ENCODE data around the gene AATF.

AATF gene

GRCh38 chr17:36930583-36930900 lies 18.2 kb upstream of the AATF start:
- H3K4me3 ChIP-seq (ENCODE audit: low read depth, low read length) = no peak overlapping the region
- TF ChIP-seq, protein P1, sequence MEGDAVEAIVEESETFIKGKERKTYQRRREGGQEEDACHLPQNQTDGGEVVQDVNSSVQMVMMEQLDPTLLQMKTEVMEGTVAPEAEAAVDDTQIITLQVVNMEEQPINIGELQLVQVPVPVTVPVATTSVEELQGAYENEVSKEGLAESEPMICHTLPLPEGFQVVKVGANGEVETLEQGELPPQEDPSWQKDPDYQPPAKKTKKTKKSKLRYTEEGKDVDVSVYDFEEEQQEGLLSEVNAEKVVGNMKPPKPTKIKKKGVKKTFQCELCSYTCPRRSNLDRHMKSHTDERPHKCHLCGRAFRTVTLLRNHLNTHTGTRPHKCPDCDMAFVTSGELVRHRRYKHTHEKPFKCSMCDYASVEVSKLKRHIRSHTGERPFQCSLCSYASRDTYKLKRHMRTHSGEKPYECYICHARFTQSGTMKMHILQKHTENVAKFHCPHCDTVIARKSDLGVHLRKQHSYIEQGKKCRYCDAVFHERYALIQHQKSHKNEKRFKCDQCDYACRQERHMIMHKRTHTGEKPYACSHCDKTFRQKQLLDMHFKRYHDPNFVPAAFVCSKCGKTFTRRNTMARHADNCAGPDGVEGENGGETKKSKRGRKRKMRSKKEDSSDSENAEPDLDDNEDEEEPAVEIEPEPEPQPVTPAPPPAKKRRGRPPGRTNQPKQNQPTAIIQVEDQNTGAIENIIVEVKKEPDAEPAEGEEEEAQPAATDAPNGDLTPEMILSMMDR (IDR thresholded peaks at IDR 0.05; ENCODE audit: low read depth, low read length, missing control alignments) = no peak
- no peak for DNase-seq (ENCODE audit: low read depth)

DNA sequence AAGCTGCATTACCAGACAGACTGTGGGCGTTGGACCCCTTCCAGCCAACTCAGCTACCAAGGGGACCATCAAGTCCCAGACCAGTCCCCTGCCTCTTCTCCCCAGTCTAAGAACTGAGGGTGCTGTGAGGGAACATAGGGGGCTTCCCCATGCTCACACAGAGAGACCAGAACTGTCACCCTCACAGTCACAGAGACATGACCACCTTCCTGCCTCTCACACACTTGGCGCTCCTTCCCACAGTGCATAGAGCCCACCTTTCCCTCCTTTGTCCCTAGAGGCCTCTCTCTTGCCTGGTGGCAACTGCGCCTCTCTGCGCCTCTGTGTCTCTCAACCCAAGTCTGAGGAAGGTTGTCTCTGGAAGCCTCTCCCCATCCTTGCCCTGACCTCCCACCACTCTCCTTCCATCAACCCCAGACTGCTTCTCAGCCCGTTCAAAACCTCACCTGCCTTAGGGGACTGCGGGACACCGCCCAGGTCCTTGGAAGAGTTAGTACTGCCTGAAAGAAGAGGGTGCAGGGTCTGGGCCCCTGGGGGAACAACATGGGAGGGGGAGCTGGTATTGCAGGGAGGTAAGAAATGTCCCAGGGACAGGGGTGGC lies 17.6 kb upstream of the AATF start:
- TF ChIP-seq, protein P1 (IDR thresholded peaks at IDR 0.05; ENCODE audit: low read depth, low read length, missing control alignments) = no peak
- no peak for DNase-seq (ENCODE audit: low read depth)
- H3K4me3 ChIP-seq (ENCODE audit: low read depth, low read length) = no peak overlapping the region

- DNase-seq (ENCODE audit: low read depth) = no peak
- no peak overlapping the region for H3K4me3 ChIP-seq (ENCODE audit: low read depth, low read length)
- TF ChIP-seq, protein P1 (IDR thresholded peaks at IDR 0.05; ENCODE audit: low read depth, low read length, missing control alignments) = no peak
Measured at GRCh38 chr17:36931697-36932382, 16.9 kb upstream of the AATF start.

- TF ChIP-seq, protein P1 (IDR thresholded peaks at IDR 0.05; ENCODE audit: low read depth, low read length, missing control alignments) = no peak
- H3K4me3 ChIP-seq (ENCODE audit: low read depth, low read length) = no peak overlapping the region
- DNase-seq (ENCODE audit: low read depth) = no peak
Measured at GRCh38 chr17:36932383-36932693, 16.4 kb upstream of the AATF start.

DNA sequence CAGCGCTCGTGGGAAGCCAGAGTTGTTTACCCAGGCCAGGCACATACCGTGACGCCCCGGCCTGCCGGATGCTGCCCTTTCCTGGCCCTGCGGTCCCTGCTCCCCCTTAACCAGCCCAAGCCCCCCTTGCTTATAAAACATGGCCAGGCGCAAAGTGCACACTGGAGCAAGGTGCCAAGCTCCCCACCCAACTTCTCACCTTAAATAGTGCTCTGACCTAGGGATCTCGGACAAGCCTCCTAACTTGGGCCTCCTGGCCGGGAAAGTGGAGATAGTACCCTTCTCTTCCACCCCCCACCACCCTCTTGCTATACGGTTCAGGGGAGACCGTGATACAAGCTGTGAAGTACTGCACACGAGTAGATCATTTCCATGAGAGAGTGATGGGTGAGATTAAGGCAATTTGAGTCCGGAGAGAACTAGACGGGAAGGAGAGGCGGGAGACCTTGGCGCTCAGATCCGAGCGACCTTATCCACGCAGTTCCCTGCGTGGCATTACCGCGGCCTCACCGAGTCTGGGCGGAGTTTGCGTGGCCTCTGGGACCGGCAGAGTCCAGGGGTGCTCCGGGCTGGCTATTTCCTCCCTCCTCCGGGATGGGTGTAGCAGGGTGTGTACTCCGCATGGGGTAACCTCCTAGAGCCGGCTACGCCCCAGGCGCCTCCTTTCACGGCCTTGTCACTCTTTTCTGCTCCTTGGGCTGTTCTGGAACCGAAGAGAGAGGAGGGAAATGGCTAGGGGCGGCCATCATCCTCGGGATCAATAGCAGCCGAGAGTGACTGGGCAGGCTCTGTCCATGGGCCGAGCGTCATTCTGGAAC lies 15.9 kb upstream of the AATF start:
- H3K4me3 ChIP-seq (ENCODE audit: low read depth, low read length) = no peak overlapping the region

GRCh38 chr17:36933512-36934143 lies 15.1 kb upstream of the AATF start:
- no peak overlapping the region for H3K4me3 ChIP-seq (ENCODE audit: low read depth, low read length)
- DNase-seq (ENCODE audit: low read depth) = no peak
- TF ChIP-seq, protein P1 (IDR thresholded peaks at IDR 0.05; ENCODE audit: low read depth, low read length, missing control alignments) = no peak

More for the DNA sequence above, 15.9 kb upstream of the AATF start:
- TF ChIP-seq, protein P1 (IDR thresholded peaks at IDR 0.05; ENCODE audit: low read depth, low read length, missing control alignments) = no peak
- no peak for DNase-seq (ENCODE audit: low read depth)
